Gastrocnemius medialis (tissue), 4 donors: Measurements from ENCODE around the gene DUSP8.
"Not testable (repeated sequence)": the region's sequence is repeated elsewhere in the genome, so short reads cannot be mapped to it uniquely, and the experiment has no call there.

Source experiments
- POLR2A ChIP-seq, 2 donors: fragments of 450-650 bp; IDR thresholded peaks; one replicate each; pipeline ENCODE4 v1.6.1; 2017; ENCODE audit warnings: antibody characterized with exemption in 2 of 2, mild to moderate bottlenecking in 2 of 2, moderate library complexity in 2 of 2
- TF ChIP-seq, protein P1 (sequence below), 5 experiments: fragments of 450-650 bp in 3 of 5; fragments of 200-600 bp in 2 of 5; sonication (generic) in 2 of 5; IDR thresholded peaks in 4 of 5; conservative IDR thresholded peaks in 1 of 5; 1 replicate in 4 of 5; 2 replicates in 1 of 5; pipeline ENCODE4 v1.5.1; 2016 to 2019; ENCODE audit warnings: antibody characterized with exemption in 5 of 5, mild to moderate bottlenecking in 3 of 5, moderate library complexity in 3 of 5

DNA sequence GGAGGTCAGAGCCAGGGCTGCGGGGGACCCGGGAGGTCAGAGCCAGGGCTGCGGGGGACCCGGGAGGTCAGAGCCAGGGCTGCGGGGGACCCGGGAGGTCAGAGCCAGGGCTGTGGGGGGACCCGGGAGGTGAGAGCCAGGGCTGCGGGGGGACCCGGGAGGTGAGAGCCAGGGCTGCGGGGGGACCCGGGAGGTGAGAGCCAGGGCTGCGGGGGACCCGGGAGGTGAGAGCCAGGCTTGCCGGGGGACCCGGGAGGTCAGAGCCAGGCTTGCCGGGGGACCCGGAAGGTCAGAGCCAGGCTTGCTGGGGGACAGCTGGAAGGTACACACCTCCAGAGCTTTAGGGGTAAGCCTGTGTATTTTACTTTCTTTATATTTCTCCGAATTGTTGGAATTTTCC lies 61.7 kb downstream of the DUSP8 start:
- TF ChIP-seq, protein P1, sequence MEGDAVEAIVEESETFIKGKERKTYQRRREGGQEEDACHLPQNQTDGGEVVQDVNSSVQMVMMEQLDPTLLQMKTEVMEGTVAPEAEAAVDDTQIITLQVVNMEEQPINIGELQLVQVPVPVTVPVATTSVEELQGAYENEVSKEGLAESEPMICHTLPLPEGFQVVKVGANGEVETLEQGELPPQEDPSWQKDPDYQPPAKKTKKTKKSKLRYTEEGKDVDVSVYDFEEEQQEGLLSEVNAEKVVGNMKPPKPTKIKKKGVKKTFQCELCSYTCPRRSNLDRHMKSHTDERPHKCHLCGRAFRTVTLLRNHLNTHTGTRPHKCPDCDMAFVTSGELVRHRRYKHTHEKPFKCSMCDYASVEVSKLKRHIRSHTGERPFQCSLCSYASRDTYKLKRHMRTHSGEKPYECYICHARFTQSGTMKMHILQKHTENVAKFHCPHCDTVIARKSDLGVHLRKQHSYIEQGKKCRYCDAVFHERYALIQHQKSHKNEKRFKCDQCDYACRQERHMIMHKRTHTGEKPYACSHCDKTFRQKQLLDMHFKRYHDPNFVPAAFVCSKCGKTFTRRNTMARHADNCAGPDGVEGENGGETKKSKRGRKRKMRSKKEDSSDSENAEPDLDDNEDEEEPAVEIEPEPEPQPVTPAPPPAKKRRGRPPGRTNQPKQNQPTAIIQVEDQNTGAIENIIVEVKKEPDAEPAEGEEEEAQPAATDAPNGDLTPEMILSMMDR (IDR thresholded peaks at IDR 0.05 in 4 of 5, conservative IDR thresholded peaks at IDR 0.05 in 1 of 5) = not testable (repeated sequence)
- TF ChIP-seq POLR2A (IDR thresholded peaks at IDR 0.05) = not testable (repeated sequence)
